Measurements from ENCODE around the gene MASP2. TPM values are rescaled to one million over a fixed set of nuclear protein-coding genes. Genes with fewer than 3 reads are reported as not detected.
"Not testable (repeated sequence)": the region's sequence is repeated elsewhere in the genome, so short reads cannot be mapped to it uniquely, and the experiment has no call there.

Gene MASP2
- not detected in 2 replicates for total RNA-seq

DNA sequence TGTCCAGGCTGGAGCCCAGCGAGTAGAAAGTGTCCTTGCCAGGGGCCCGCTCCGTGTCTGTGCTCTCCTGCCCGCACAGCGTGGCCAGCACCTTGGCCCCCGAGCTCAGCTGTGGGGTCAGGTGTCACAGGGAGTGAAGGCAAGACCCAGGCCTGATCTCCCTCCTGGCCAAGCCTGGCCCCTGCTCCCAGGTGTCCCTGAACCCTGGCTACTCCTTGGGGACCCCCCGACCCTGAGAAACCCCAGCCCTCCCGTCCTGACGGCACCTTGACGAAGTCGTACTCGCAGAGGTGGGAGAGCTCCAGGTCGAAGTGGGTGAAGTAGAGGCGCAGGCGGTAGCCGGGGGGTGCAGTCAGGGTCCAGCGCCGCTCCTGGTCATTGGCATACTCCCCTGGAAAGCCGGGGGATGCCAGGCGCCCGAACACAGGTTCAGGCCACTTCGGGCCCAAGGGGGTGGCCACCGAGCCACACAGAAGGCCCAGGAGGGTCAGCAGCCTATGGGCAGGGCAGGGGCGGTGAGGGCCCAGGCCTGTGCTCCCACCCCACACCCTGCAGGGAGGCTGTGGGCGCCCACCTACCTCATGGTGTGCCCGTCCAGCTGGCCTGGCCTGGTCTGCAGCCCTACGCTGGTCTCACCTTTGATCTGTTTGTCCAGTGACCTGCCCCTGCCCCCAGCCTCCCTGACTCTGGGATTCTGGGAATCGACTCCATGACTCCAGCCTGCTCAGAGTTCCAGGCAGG is at the start of gene MASP2:
Gene MASP2, minus strand, starts transcription at position 615 of the 741 bp plus-strand sequence. Its CDS starts 32 bp downstream, at position 583.
- DNase-seq (ENCODE audit: extremely low read depth, low read depth, low spot score): no peak

- DNase-seq (ENCODE audit: extremely low read depth, low read depth, low spot score): not testable (repeated sequence)
These were observed 36.7 kb upstream of the MASP2 start for GRCh38 chr1:11083784-11084183.

- DNase-seq (ENCODE audit: extremely low read depth, low read depth, low spot score): no peak
These were observed 33.9 kb upstream of the MASP2 start for GRCh38 chr1:11080931-11081330.

GRCh38 chr1:11078631-11079030 is 31.6 kb upstream of the MASP2 start:
- DNase-seq (ENCODE audit: extremely low read depth, low read depth, low spot score): no peak

- not testable (repeated sequence) for DNase-seq (ENCODE audit: extremely low read depth, low read depth, low spot score)
These were observed 26.4 kb upstream of the MASP2 start for GRCh38 chr1:11073398-11073797.

DNA sequence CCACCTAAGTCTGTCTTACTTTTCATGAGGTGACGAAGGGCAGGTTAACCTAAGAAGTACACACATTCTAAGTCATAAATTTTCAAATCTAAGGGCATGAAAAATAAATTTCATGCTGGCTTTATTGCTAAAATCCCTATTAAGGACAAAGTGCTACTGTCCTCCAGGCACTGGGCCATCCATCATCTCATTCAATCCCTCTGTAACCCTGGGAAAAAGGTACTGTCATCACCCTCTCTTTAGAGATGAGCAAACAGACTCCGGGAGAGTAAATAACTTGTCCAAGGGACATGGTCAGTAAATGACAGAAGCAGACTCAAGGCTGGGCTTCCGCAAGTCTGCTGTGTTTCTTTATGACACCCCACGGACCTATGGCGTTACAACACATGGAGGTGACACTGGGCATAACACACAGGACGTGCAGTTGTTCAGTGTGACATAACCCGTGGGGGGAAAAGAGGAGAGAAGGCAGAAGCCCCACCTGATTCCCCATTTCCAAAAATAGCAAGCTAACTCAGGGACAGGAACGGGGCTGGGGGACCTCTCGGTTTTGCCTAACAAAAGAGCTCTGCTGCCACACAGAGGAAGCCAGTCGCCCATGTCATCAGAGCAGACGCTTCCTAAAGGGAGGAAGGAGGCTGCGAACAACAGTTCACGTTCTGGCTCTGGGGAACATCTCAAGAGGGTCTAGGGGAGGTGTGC is 25.3 kb upstream of the MASP2 start:
- no peak for DNase-seq (ENCODE audit: extremely low read depth, low read depth, low spot score)

DNA sequence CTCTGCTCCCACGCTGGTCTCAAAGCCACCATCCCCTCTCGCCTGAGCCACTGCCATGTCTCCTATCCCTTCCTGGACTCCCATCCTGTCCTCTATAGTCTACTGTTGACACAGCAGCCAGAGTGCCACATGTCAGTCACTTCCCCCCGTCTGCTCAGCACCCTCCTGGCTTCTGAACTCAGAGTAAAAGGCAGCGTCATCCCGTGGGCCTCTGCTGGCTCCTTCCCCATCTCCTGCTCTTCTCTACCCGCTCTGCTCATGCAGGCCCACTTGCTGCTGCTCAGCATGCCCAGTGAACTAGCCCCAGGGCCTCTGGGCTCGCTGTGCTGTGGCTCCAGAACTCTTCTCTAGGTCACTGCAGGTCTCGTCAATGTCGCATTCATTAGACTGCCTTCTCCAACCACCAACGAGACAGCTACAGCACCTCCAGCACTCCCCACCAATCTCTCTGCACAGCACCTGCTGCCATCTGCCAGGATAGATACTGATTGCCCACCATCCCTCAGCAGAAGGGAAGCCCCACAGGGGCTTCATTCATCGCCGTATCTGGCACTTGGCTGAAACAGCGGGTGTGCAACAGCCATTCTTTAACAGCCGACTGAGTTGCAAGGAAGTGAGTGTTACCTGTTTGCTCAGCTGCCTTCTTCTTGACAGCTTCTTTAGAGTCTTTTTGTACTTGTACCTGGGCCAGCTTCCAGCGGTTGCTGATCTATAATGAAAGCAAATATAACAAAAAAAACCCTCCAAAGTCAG is 24.6 kb upstream of the MASP2 start:
- no peak for DNase-seq (ENCODE audit: extremely low read depth, low read depth, low spot score)

DNA sequence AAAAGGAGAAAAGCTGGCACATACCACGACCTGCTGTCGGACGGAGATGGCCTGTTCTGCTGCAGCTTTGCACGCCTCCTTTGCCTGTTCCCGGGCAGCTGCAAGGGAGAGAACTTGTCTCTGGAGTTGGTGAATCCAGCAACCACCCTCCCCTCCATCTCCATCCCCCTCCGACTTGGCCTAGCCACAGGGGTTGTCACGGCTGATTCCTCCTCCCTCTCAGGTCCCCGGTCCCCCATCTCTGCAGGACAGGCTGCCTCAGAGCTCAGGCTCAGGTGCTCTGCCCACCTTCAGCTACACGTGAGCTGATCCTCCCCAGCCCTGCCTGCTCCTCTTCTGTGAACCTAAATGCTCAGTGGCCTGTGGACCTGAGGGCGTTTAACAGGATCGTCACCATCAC is 23.8 kb upstream of the MASP2 start:
- no peak for DNase-seq (ENCODE audit: extremely low read depth, low read depth, low spot score)

- no peak for DNase-seq (ENCODE audit: extremely low read depth, low read depth, low spot score)
These were observed 21.8 kb upstream of the MASP2 start for GRCh38 chr1:11068600-11069473.

- DNase-seq (ENCODE audit: extremely low read depth, low read depth, low spot score): no peak
These were observed 20.9 kb upstream of the MASP2 start for GRCh38 chr1:11067716-11068599.

DNA sequence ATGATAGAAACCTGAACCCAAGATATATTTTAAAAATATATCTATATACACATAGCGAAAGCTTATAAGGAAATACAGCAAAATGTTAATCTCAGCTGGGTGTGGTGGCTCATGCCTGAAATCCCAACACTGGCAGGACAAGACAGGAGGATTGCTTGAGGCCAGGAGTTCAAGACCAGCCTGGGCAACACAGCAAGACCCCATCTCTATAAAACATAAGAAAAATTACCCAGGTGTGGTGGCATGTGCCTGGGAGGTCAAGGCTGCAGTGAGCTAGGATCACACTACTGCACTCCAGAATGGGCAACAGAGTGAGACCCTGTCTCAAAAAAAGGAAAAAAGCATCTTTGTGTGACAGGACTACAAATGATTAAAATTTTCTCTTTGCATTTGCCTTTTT is 18.8 kb upstream of the MASP2 start:
- DNase-seq (ENCODE audit: extremely low read depth, low read depth, low spot score): no peak

DNA sequence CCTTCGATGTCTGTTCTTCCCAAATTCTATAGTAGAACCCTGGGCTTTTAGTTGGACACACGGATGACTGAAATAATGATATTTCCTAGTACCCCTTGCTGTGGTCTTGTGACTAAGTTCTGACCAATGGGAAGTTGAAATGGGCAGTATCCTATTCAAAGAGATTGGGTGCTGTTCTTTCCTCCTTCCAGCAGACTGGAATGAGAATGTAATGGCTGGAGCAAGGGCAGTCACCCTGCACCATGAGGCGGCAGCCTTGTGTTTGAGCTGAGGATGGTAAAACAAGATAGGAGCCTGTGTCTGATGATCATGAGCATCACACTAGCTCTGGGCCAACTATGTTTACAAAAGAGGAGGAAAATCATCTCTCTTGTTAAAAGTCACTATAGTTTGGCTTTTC is 17.9 kb upstream of the MASP2 start:
- no peak for DNase-seq (ENCODE audit: extremely low read depth, low read depth, low spot score)

DNA sequence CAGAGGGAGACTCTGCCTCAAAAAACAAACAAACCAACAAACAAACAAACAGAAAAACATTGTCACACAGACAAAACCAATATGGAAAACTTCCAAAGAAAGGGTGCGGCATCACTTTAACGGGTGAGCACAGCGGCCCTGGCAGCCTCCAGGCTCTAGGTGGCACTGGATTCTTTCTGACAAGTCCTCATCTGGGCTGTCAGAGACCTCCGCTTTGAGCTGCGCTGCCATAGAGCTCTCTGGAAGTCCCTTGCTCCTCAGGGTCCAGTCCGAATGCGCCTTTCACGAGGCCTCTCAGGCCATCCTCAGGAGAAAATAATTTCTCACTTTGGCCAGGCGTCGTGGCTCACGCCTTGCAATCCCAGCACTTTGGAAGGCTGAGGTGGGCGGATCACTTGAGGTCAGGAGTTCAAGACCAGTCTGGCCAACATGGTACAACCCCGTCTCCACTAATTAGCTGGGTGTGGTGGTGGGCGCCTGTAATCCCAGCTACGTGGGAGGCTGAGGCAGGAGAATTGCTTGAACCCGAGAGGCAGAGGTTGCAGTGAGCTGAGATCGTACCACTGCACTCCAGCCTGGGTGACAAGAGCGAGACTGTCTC is 17.0 kb upstream of the MASP2 start:
- DNase-seq (ENCODE audit: extremely low read depth, low read depth, low spot score): not testable (repeated sequence)

- DNase-seq (ENCODE audit: extremely low read depth, low read depth, low spot score): no peak
These were observed 15.9 kb upstream of the MASP2 start for GRCh38 chr1:11062965-11063401.

- no peak for DNase-seq (ENCODE audit: extremely low read depth, low read depth, low spot score)
These were observed 14.8 kb upstream of the MASP2 start for GRCh38 chr1:11061652-11062365.

GRCh38 chr1:11059968-11060830 is 13.2 kb upstream of the MASP2 start, which contains the start of gene SRM:
SRM (minus strand) TSS chr1:11060018; CDS start chr1:11059943, 75 bp downstream.
- DNase-seq (ENCODE audit: extremely low read depth, low read depth, low spot score): no peak

GRCh38 chr1:11059155-11059967 is 12.3 kb upstream of the MASP2 start:
- DNase-seq (ENCODE audit: extremely low read depth, low read depth, low spot score): no peak
